C1 segment of cervical spinal cord (tissue), 14 donors: Measurements from ENCODE around the gene MLIP.
"Not testable (repeated sequence)": the region's sequence is repeated elsewhere in the genome, so short reads cannot be mapped to it uniquely, and the experiment has no call there.

Source experiments
- DNase-seq, 14 donors: peaks; one replicate each; lab custom pipeline; 2025; lab: John Stamatoyannopoulos, UW

MLIP gene

DNA sequence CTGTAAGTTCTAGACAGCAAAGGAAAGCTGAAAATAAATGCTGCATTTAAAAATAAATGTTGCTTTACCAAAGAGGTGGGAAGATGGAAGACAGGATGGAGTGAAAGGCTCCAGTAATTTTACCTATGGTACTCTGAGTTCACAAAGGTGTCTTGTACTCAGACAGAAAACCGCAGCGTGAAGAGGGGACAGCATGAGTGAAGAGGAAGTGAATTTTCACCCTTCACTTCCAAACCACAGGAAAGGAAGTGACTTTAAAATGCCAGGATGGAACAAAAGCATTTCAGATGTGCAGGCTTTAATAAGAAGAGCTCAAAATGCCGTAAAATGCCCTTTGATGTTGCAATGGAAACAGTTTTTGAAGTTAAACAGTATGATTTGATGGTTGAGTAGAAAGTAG, 105.8 kb downstream of the MLIP start:
- DNase-seq = no peak

DNA sequence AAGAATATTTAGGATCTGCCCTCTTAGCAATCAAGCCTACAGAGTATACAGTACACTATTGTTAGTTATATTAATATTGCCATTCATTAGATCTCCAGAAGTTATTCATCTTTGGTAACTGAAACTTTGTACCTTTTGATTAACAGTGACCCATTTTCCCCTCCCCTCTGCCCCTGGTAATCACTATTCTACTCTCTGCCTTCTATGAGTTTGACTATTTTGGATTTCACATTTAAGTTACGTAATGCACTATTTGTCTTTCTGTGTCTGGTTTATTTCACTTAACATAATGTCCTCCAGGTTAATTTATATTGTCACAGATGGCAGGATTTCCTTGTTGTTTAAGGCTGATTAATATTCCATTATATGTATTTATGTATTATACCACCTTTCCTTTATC, 111.0 kb downstream of the MLIP start:
- no peak for DNase-seq

DNA sequence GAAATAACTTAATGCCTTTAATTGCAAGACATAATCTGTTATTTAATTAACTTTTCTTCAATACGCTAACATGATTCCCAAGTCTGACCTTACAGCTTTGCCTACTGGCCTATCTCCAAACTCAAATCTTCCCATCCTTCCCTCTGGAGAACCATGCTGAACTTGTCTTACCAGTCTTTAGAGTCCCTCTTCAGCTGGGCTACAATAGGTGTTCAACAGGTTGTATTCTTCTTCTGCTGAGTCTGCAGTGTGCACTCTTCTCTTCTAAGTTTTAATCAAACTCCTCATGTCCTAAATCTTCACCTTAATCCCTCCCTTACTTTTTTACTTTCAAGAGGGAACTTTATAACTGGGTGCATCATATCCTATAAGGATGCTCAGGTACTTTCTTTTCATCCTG, 121.5 kb downstream of the MLIP start:
- no peak for DNase-seq

DNA sequence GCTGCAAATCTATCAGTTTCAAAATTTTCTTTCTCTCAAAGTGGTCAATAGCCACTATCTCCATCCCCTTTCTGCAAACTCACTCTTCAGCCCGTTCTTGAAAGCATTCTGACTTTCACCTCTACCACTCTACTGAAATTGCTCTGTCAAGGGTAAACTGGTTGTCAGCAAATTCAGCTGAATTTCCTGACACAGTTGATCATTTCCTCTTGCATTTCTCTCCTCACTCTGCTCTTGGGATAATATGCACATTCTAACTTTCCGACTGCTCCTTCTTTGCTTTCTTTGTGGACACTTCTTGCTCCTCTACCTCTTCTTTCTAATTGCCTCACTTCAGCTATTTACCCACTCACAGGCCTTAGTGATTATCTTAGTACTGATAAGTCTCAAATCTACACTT, 123.3 kb downstream of the MLIP start:
- DNase-seq = no peak

DNA sequence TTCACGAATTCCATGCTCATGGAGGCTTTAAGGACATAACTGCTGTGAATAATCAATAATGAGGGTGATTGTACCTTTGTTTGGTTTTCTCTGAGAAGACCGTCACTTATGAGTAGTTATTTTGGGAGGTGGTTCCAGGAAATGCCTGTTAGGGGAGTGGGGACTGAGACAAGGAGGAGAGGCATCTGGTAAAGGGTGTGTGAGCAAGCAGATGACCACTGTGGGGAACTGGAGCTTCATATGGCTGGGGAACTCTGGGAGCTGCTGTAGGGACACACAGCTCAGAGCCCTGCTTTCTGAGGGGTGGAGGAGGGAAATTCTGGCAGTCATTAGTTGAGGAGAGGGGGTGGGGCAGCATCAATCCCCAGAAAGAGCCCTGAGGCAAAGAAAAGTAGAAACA, 125.7 kb downstream of the MLIP start:
- no peak for DNase-seq

DNA sequence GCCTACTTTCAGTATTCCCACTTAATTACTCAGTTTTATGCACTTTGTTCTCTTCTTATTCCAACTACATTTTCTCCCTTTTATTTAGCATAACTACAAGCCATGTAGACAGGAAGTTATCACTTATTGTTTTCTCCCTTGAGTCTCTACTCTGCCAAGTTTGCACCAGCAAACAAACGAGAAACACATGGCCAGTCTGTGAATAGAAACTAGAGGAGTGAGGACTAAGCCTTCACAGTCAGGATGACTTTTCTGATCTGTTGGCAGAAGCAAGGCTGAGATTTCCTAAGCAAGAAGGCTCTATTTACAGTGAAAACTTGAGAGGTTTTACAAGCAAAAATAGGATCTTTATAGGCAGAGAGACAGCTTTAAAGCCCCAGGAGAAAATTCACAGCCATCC, 127.2 kb downstream of the MLIP start:
- no peak for DNase-seq

DNA sequence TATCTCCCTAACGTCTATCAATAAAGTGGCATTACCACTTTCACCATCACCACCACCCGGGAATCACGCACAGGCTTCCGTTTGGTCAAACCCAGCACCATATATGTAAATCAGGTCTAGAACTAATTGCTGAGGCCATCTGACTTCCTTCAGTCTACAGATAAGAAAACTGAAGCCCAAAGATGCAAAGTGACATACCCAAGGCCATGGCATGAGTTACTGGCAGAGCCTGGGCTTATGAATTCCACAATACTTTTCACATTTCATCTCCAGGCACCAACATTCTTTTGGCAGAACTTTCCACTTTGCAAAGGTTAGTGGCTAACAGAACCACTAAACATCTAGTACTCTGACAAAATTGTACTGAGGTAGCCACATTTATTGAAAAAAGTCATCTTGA, 132.5 kb downstream of the MLIP start:
- no peak for DNase-seq

DNA sequence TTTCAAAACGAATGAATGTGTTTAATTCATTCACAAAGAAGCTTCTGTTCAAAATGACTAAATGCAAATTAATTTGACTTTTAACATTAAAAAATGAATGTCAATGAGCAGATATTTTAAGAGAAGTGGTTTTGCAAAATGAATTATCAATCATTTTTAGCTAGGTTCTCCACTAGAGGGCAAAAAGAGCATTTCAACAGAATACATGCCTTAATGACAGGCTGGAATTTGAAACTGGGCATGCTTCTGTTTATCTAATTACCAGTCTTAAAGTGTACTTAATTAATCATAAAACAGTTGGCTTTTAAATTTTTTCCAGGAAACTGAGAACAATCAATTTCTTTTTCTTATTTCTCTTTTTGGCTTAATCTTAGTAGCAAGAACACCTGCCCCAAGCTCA, 133.2 kb downstream of the MLIP start:
- DNase-seq = no peak

DNA sequence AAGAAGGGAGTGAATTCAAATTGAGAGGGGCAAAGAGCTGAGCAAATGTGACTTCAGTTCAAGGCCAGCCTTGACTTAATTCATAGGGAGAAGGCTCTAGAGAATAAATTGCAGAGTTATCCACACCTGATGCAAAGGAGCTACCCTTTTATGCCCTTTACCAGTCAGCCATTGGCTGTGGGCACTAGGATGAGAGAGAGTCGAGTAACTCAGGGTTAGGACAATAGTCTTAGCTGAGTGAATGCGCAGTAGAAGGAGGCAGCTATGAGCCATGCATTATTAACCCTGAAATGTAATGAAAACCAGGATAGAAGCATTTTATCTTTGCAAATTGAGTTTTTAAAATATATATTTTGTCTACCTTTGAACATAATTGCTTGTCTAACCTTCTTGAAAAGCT, 134.0 kb downstream of the MLIP start:
- no peak for DNase-seq

DNA sequence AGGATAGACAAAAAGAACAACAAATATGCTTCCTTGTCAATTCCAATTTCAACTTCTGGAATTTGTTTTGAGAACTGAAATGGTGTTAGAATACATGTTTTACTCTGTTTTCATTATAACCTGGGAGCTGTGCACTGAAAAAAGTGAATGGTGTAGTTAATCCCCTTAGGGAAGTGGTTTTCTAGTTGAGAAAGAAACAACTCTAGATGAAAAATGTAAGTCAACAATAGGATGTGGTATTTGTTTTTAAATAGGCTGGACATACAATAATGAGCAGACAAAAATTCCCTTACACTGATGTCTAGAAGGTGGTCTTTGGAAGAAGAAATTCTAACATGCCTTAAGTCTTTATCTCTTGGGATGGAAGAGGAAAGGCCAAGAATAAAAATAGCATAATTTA, 137.1 kb downstream of the MLIP start:
- no peak for DNase-seq

DNA sequence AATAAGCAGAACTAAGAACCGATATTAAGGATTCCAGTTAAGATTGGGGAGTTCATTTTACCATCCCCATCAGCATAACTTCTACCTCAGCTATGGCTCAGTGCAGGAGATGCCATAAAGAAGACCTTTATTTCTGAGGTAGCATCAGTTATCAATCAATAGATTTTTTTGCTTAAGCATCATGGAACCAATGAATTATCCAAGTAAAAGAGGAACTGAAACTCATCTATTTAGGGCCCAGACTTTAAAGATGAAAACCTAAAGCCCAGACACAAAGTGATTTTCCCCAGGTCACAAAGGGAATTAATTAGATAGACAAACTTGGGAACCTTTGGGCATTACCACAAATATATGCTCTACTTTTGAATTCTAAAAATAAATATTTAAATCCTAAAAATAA, 137.8 kb downstream of the MLIP start:
- DNase-seq = no peak

DNA sequence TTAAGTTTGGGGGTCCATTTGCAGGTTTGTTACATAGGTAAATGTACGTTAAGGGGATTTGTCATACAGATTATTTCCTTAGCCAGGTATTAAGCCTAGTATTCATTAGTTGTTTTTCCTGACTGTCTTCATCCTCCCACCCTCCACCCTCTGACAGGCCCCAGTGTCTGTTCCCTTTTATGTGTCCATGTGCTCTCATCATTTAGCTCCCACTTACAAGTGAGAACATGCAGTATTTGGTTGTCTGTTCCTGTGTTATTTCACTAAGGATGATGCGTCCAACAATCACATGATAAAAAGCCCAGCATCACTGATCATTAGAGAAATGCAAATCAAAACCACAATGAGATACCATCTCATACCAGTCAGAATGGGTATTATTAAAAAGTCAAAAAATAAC, 138.6 kb downstream of the MLIP start:
- DNase-seq = not testable (repeated sequence)

DNA sequence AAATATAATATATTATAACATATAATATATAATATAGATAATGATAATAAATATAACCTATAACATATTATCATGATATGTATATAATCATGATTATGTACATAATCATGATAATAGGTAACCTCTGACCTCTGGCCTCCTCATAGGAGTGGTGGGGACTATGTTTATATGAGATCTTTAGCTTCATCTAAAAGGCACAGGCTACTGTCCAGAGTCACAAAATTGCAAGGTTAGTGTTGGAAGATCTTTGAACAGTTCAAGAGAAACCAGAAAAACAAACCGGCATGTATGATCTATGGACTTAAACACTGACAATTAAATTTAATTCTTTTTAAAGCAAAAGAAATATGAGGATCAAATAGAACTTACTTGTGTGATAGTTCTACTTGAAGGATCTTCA, 141.3 kb downstream of the MLIP start:
- no peak for DNase-seq

DNA sequence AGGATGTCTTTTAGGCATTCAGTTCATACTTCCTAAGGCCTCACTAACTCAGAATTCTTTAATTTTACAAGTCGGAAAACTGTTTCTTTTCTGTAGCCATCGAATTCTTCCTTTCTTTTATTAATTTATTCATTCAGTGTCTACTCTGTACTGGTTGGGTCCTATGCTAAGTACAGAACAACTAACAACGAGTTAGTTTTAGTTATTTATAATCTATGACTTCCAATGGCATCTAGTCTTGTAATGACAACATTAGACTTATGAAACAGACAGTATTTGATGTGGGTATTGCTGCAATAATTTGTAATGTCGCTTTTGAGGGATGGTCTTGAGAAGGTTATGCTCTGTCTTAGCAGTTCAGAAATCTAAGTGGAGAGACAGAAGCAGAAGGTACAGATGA, 141.7 kb downstream of the MLIP start:
- DNase-seq = no peak

DNA sequence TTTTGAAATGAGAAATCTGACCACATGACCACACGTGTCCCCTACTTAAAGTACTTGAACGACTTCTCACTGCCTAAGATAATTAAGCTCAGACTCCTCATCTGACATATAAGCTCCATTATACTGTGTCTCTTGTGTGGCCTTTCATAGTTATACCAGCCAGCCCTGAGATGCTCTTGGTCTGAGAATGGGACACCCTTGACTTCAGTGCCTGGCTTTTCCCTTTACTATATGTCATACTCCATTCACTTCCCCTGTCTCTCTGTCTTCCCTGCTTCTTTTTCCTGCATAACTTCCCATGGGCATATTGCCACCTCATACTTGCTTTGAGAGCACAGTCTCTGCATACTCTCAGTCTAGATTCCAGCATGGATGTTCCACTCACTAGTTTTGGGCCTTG, 143.6 kb downstream of the MLIP start:
- no peak for DNase-seq

DNA sequence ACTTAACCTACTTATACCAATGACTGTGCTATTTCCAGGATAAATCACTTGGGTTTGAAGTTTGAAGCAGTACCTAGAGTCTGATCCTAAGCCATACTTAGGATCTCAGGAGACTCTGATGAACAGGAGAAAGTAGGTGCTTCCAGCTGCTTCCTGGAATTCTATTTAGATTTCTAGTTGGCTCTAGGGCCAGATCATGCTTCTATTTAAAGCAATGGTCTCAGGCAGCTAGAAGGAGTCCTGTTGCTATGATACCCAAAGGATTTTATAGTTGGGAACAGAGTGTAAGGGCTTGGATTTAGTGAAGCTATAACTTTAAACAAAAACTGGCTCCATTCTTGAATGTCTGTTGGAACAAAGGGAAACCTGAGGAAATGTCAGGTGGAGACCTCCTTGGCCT, 144.6 kb downstream of the MLIP start:
- no peak for DNase-seq

DNA sequence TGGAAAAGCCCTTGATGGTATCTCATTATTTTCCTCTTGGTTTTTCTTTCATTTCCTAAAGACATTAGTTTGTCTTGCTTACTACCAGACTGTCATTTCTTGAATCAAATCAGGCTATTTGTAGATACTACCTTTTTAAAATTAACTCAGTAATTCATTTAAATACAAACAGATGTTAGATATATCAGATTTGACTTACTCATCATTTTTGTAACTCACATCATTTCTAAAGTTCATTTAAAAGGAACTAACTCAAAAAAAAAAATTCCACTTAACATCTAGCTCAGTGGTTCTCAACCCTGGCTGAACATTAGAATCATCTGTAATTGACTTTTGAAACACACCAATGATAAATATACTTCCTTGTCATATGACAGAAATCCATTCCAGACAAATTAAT, 148.8 kb downstream of the MLIP start:
- no peak for DNase-seq

DNA sequence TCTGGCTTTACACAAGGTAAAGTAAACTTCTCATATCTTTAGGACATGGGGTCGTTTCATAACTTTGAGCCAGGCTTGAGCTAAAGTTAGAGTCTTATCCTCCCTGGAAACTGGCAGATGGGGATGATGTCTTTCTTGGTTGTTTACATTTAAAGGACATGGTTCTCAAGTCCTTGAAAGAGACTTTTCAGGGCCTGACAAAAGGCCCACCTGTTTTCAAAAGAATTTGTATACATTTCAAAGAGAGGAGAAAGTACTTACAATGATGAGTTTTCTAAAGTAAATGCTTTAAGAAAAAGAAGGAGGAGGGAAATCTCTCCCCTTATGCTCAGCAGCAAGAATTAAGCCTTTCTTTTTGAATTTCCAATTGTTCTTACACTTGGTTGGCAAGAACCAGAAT, 151.3 kb downstream of the MLIP start:
- DNase-seq = no peak

DNA sequence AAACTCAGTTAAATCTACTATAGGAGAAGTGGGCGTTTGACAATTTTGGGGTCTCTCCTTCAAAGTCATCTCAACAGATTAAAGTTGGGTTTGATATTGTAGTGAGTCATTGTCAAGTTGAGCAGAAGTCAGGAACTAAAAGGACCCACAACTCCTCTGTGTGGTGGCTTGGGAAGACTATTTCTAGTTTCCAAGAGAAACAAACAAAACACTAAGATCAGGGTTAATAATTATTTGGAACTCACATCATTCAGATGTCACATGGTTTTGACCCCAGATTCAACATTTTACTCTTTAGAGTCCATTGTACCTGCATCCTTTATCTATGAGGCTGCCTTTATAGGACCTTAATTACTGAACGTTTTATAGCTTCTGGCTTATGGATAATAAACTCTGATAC, 151.7 kb downstream of the MLIP start:
- no peak for DNase-seq

DNA sequence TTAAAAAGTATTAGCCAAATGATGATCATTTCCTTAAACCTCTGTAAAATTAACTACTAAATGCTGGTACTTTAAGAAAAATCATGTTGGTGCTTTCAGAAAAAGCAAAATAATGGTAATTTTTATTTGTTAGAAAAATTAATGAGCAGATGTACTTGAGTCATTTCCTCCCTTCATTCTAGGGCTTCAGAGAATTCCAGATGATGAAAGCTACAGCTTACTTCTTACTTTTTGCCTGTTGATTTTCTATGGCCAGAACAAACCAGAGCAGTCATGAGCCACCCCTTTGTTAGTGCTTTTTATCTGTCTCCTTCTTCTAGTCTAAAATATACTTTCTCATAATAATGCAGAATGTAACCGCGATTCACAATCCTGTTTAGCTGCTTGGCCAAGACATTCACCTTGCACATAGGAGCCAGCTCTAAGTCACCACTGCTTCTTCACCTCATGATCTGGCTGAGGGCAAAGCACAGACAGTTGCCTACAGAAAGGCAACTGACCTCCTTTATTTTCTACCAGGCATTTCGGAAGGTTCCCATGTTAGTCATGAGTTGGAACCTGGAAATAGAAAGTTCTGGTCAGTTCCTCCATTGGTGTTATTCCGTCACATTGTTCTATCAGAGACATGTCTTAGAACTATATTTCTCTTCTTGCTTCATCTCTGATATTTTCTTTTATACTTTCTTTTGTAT, 153.5 kb downstream of the MLIP start:
- no peak for DNase-seq

DNA sequence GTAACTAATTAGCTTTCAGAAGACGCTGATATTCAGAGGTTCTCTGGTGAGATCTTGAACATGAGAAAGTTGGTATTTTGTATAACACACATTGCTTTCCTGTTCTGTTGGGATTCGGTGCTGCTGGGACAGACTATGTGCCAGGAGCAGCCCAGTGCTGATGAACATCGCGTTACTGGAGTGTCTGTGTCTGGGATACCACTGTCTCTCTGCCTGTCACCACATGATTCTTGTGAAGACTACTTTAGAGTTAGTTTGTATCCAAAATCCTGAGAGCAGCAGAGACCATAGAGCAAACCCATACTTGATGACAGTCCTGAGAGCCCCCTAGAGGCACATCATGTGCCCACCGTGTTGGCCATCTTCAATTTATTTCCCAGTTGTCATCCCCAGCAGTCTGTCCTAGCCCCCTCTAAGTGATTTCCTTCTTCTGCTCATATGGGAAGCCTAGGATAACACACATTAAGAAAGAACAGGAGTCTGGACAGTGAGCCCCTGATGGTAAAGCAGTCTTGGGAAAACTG, 155.2 kb downstream of the MLIP start:
- DNase-seq = no peak

DNA sequence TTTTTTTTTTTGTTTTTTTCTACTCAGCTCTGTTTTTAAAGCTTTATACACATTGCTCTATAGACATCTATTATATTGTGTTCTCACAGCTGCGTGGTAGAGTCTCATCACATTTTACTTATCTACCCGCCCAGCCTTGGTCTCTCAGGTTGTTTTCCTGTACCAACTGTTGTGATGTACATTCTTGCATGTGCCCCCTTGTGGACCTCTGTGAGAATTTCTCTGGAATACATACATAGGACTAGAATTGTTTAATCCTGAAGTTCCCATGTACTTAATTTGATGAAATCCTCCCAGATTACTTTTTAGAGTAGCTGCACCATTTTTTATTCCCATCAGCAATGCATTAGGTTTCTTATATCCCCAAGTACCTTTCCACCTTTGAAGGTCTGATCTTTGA, 156.6 kb downstream of the MLIP start:
- DNase-seq = no peak

DNA sequence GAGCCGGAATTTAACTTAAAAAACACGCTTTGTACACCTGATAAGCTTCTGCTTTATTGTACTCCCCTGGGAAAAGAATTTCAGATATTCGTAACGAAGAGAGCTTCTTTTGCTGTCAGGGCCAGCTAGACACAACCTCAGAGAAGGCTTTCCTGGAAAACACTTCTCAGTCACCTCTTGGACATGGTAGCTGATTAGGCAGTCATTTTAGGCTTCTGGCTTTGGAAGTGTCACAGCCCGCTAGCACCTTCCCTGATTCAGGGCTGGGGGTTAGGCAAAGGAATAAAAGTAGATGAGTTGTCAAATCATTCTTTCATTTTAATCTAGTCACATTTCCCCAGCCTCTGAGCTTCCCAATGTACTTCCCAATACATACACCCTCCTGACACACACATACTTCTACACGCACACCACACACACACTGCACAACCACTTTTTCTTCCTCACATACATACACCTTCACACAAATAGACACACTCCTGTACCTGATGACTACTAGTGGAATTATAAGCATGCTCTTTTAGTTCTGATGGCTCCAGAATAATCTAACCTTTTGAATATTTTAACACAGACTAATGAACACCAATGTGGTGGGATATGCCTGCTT, 162.1 kb downstream of the MLIP start:
- DNase-seq = no peak

DNA sequence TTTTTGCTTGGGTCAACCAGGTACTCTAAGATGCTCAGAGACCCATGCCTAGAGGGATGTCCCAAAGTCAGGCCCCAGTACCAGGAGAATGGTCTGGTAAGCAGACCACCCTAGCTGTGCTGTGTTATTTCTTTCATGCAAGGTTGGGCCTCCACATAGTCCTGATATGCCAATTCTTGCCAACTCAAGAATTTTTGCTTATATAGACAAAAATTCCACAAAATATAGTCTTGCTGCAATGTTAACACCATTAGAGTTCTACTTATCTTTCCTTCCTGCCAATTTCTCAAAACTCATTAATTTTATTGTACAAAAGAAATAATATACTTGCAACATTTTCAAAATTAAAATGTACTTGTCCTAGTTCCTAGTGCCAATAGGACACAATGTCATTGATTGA, 163.1 kb downstream of the MLIP start:
- DNase-seq = no peak
